Parathyroid adenoma (tissue), 2 donors: ENCODE data around the gene ATP9B.

Source experiments
- H2AFZ ChIP-seq: fragments of 300-600 bp; sonication (generic); one replicate; pipeline ENCODE4 v1.7.0; 2017; ENCODE audit warnings: antibody characterized with exemption, mild to moderate bottlenecking
- H3K27ac ChIP-seq: fragments of 300-600 bp; sonication (generic); one replicate; pipeline ENCODE4 v1.7.0; 2017
- H3K27me3 ChIP-seq: fragments of 300-600 bp; sonication (generic); one replicate; pipeline ENCODE4 v1.7.0; 2017; ENCODE audit warnings: low read length; ENCODE audit not compliant: control insufficient read depth, insufficient read depth
- H3K36me3 ChIP-seq: fragments of 300-600 bp; sonication (generic); one replicate; pipeline ENCODE4 v1.7.0; 2017; ENCODE audit warnings: low read length; ENCODE audit not compliant: control insufficient read depth, insufficient read depth
- H3K4me1 ChIP-seq: fragments of 300-600 bp; sonication (generic); one replicate; pipeline ENCODE4 v1.7.0; 2017; ENCODE audit warnings: control low read depth
- H3K4me2 ChIP-seq: fragments of 300-600 bp; sonication (generic); one replicate; pipeline ENCODE4 v1.7.0; 2017; ENCODE audit warnings: low read length
- H3K4me3 ChIP-seq: fragments of 300-600 bp; sonication (generic); one replicate; pipeline ENCODE4 v1.7.0; 2017; ENCODE audit warnings: low read depth, low read length
- H3K79me2 ChIP-seq: fragments of 300-600 bp; sonication (generic); one replicate; pipeline ENCODE4 v1.7.0; 2017; ENCODE audit warnings: control low read depth
- H3K9ac ChIP-seq: fragments of 300-600 bp; sonication (generic); one replicate; pipeline ENCODE4 v1.7.0; 2017; ENCODE audit warnings: mild to moderate bottlenecking
- H3K9me3 ChIP-seq: fragments of 300-600 bp; sonication (generic); one replicate; pipeline ENCODE4 v1.7.0; 2017; ENCODE audit warnings: low read length; ENCODE audit not compliant: control insufficient read depth
- TF ChIP-seq, protein P1 (sequence below): fragments of 300-600 bp; sonication (generic); IDR thresholded peaks from one replicate; pipeline ENCODE4 v1.7.0; 2017; ENCODE audit warnings: antibody characterized with exemption, mild to moderate bottlenecking
- donor health status: primary hyperparathyroidism.

The ATP9B gene

GRCh38 chr18:79111483-79111882, 42.3 kb downstream of the ATP9B start:
- Histone ChIP-seq H3K9ac (no peak overlapping the region), H3K4me3 (no peak overlapping the region), H3K27ac (no peak overlapping the region), H3K36me3 (no peaks in the 10 kb centered on the region), H3K4me2 (no peak overlapping the region), H2AFZ (no peak overlapping the region), H3K27me3 (no peaks in the 10 kb centered on the region), H3K79me2 (no peaks in the 10 kb centered on the region), H3K9me3 (no peaks in the 10 kb centered on the region), H3K4me1 (peaks cover 8% of the 10 kb centered on the region)
- TF ChIP-seq, protein P1, sequence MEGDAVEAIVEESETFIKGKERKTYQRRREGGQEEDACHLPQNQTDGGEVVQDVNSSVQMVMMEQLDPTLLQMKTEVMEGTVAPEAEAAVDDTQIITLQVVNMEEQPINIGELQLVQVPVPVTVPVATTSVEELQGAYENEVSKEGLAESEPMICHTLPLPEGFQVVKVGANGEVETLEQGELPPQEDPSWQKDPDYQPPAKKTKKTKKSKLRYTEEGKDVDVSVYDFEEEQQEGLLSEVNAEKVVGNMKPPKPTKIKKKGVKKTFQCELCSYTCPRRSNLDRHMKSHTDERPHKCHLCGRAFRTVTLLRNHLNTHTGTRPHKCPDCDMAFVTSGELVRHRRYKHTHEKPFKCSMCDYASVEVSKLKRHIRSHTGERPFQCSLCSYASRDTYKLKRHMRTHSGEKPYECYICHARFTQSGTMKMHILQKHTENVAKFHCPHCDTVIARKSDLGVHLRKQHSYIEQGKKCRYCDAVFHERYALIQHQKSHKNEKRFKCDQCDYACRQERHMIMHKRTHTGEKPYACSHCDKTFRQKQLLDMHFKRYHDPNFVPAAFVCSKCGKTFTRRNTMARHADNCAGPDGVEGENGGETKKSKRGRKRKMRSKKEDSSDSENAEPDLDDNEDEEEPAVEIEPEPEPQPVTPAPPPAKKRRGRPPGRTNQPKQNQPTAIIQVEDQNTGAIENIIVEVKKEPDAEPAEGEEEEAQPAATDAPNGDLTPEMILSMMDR: no peak

DNA sequence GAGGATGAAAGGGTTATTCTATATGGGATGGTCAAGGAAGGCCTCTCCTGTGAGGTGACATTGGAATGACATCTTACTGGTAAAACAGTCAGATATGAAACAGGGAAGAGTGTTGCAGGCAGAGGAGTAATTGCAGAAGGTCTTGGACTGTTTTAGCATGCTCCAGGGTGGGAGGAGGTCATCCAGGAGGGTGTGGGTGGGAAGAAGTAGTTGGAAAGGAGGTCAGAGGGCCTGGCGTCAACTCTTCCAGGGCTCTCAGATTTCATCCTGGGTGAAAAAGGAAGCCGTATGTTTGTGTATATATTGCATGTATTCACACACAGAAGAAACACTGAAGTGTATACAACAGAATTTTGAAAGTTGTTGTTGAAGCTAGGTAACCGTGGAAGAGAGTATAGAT, 48.2 kb downstream of the ATP9B start:
- no peaks in the 10 kb centered on the region for H3K79me2 ChIP-seq
- no peaks in the 10 kb centered on the region for H3K27me3 ChIP-seq
- TF ChIP-seq, protein P1: no peak
- H3K4me3 ChIP-seq: no peak overlapping the region
- H3K27ac ChIP-seq: no peak overlapping the region
- no peak overlapping the region for H3K9ac ChIP-seq
- H3K9me3 ChIP-seq: no peaks in the 10 kb centered on the region
- H3K4me1 ChIP-seq: no peaks in the 10 kb centered on the region
- H3K36me3 ChIP-seq: no peaks in the 10 kb centered on the region
- no peak overlapping the region for H2AFZ ChIP-seq
- H3K4me2 ChIP-seq: no peak overlapping the region

- Histone ChIP-seq H3K4me3 (no peak overlapping the region), H3K4me2 (no peak overlapping the region)
Measured at GRCh38 chr18:79117788-79118187, 48.6 kb downstream of the ATP9B start.

DNA sequence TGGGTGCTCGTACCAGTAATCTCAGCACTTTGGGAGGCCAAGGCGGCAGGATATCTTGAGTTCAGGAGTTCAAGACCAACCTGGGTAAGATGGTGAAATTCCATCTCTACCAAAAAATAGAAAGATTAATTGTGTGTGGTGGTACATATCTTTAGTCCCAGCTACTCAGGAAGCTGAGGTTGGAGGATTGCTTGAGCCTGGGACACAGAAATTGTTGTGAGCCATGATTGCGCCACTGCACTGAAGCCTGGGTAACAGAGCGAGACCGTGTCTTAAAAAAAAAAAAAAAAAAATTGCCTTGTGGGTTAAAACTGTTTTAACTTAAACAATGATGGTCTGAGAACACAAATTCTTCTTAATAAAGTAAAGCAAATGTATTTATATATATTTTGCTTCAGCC, 49.6 kb downstream of the ATP9B start:
- H2AFZ ChIP-seq: no peak overlapping the region
- no peak overlapping the region for H3K4me2 ChIP-seq
- no peaks in the 10 kb centered on the region for H3K79me2 ChIP-seq
- H3K9ac ChIP-seq: no peak overlapping the region
- TF ChIP-seq, protein P1: no peak
- H3K4me3 ChIP-seq: no peak overlapping the region
- H3K27ac ChIP-seq: no peak overlapping the region
- H3K27me3 ChIP-seq: no peaks in the 10 kb centered on the region
- no peaks in the 10 kb centered on the region for H3K9me3 ChIP-seq
- H3K36me3 ChIP-seq: no peaks in the 10 kb centered on the region
- H3K4me1 ChIP-seq: no peaks in the 10 kb centered on the region

More at GRCh38 chr18:79117788-79118187, 48.6 kb downstream of the ATP9B start:
- Histone ChIP-seq H3K9me3 (no peaks in the 10 kb centered on the region), H3K79me2 (no peaks in the 10 kb centered on the region), H3K9ac (no peak overlapping the region), H3K36me3 (no peaks in the 10 kb centered on the region), H3K27ac (no peak overlapping the region), H2AFZ (no peak overlapping the region), H3K4me1 (no peaks in the 10 kb centered on the region), H3K27me3 (no peaks in the 10 kb centered on the region)
- TF ChIP-seq, protein P1: no peak

- Histone ChIP-seq H3K27ac (no peak overlapping the region), H2AFZ (no peak overlapping the region), H3K27me3 (no peaks in the 10 kb centered on the region), H3K9me3 (no peaks in the 10 kb centered on the region), H3K4me1 (no peaks in the 10 kb centered on the region), H3K36me3 (no peaks in the 10 kb centered on the region), H3K4me3 (no peak overlapping the region), H3K4me2 (no peak overlapping the region), H3K79me2 (no peaks in the 10 kb centered on the region), H3K9ac (no peak overlapping the region)
- TF ChIP-seq, protein P1: no peak
Measured at GRCh38 chr18:79121746-79122474, 52.7 kb downstream of the ATP9B start.
